A549 treated with AZD9567 at 1 μM for 4 hours (cell line): ENCODE measurements around the gene CACNG6. TPM values are rescaled to one million over a fixed set of nuclear protein-coding genes. Genes with fewer than 3 reads are reported as not detected.

Source experiments
- total RNA-seq: library from RNA; stranded (reverse); fragments of 200-300 nt; extraction: Qiagen RNA extraction; gene quantifications from 5 replicates; pipeline ENCODE4 v1.2.3, GENCODE V29; 2022; ENCODE audit not compliant: insufficient read depth

CACNG6 gene
- 4.2 to 11.4 TPM (median 10.2 TPM) in 5 replicates for total RNA-seq

GRCh38 chr19:53991224-53992113 lies at the start of gene CACNG6:
CACNG6 (plus strand) TSS chr19:53991637; CDS start chr19:53992878, 1,241 bp downstream.

GRCh38 chr19:53962887-53963431 lies 28.5 kb upstream of the CACNG6 start, which contains the start of gene CACNG8:
CACNG8 (plus strand) TSS chr19:53962937.

Other genes starting within 250 kb of the CACNG6 start
- 0.02 TPM in 1 of 5 replicates, not detected in the others for gene NLRP12, start 167.3 kb upstream of the CACNG6 start, total RNA-seq
- 200 to 307 TPM (median 278 TPM) in 5 replicates for gene MYADM, start 123.8 kb upstream of the CACNG6 start, total RNA-seq
- 1.9 to 6.8 TPM (median 5.6 TPM) in 5 replicates for gene PRKCG, start 109.4 kb upstream of the CACNG6 start, total RNA-seq
- gene CACNG7, start 82.4 kb upstream of the CACNG6 start, total RNA-seq = 5.6 to 8.6 TPM (median 8.5 TPM) in 5 replicates
- gene CACNG8, start 28.7 kb upstream of the CACNG6 start, total RNA-seq = 0.35 to 1.1 TPM (median 0.94 TPM) in 5 replicates
- gene VSTM1, start 72.3 kb downstream of the CACNG6 start, total RNA-seq = 0.45 to 0.99 TPM (median 0.63 TPM) in 4 of 5 replicates, not detected in the other
- not detected in 5 replicates for gene TARM1, start 89.7 kb downstream of the CACNG6 start, total RNA-seq
- gene OSCAR, start 109.2 kb downstream of the CACNG6 start, total RNA-seq = 0.18 to 0.38 TPM (median 0.29 TPM) in 4 of 5 replicates, not detected in the other
- 206 to 250 TPM (median 226 TPM) in 5 replicates for gene NDUFA3, start 111.2 kb downstream of the CACNG6 start, total RNA-seq
- 20.0 to 21.2 TPM (median 20.3 TPM) in 5 replicates for gene TFPT, start 124.0 kb downstream of the CACNG6 start, total RNA-seq
- gene PRPF31, start 124.1 kb downstream of the CACNG6 start, total RNA-seq = 108 to 123 TPM (median 114 TPM) in 5 replicates
- 43.4 to 69.0 TPM (median 66.2 TPM) in 5 replicates for gene CNOT3, start 146.1 kb downstream of the CACNG6 start, total RNA-seq
- gene LENG1, start 168.1 kb downstream of the CACNG6 start, total RNA-seq = 8.1 to 9.5 TPM (median 9.0 TPM) in 5 replicates
- gene TMC4, start 181.5 kb downstream of the CACNG6 start, total RNA-seq = 0.87 to 1.3 TPM (median 1.1 TPM) in 4 of 5 replicates, not detected in the other
- gene MBOAT7, start 197.9 kb downstream of the CACNG6 start, total RNA-seq = 108 to 151 TPM (median 149 TPM) in 5 replicates
- 65.1 to 131 TPM (median 122 TPM) in 5 replicates for gene TSEN34, start 199.7 kb downstream of the CACNG6 start, total RNA-seq
- 2,144 to 2,323 TPM (median 2,292 TPM) in 5 replicates for gene RPS9, start 209.2 kb downstream of the CACNG6 start, total RNA-seq
- 0.04 to 0.33 TPM (median 0.10 TPM) in 4 of 5 replicates, not detected in the other for gene LILRB3, start 231.4 kb downstream of the CACNG6 start, total RNA-seq